ENCODE measurements around the gene NETO1.

Gene NETO1

DNA sequence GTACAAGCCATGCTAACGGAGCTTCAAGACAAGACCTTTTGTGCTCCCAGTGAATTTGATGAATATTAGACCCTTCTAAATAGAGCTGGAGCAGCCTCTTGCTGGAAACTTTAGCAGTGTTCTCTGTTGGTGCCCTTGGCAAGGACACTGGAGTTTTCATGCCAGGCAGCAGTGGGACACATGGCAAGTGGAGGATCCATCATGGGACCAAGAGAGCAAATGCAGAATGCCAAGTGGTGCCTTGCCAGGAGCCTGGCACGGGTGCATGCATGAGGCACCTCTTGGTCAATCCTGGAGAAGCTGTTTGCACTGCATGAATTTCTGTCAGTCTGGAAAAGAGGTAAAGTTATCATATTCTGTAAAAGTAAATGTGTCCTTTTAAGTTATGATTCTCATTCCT is 59.1 kb downstream of the NETO1 start:
- DNase-seq (ENCODE audit: low read depth) = no peak
- no peak overlapping the region for H3K4me3 ChIP-seq (ENCODE audit: low read length)
- TF ChIP-seq, protein P1, sequence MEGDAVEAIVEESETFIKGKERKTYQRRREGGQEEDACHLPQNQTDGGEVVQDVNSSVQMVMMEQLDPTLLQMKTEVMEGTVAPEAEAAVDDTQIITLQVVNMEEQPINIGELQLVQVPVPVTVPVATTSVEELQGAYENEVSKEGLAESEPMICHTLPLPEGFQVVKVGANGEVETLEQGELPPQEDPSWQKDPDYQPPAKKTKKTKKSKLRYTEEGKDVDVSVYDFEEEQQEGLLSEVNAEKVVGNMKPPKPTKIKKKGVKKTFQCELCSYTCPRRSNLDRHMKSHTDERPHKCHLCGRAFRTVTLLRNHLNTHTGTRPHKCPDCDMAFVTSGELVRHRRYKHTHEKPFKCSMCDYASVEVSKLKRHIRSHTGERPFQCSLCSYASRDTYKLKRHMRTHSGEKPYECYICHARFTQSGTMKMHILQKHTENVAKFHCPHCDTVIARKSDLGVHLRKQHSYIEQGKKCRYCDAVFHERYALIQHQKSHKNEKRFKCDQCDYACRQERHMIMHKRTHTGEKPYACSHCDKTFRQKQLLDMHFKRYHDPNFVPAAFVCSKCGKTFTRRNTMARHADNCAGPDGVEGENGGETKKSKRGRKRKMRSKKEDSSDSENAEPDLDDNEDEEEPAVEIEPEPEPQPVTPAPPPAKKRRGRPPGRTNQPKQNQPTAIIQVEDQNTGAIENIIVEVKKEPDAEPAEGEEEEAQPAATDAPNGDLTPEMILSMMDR (IDR thresholded peaks at IDR 0.05; ENCODE audit: insufficient read depth, low read depth, low read length, missing control alignments) = no peak

DNA sequence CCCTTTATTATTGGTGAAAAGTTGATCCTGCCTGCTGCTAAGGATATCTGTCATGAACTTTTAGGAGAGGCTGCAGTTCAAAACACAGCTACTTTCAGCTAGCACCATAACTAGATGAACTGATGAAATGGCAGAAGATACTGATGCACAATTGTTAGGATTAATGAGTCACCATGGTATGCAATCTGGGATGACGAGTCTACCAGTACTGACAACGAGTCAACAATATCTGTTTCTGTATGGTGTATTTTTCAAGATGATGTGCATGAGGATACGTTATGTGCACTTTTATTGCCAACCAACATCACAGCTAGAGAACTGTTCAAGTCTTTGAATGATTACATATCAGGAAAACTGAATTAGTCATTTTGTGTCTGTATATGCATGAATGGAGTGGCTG is 68.7 kb downstream of the NETO1 start:
- TF ChIP-seq, protein P1 (IDR thresholded peaks at IDR 0.05; ENCODE audit: insufficient read depth, low read depth, low read length, missing control alignments) = no peak
- DNase-seq (ENCODE audit: low read depth) = peak; percentile 57
- H3K4me3 ChIP-seq (ENCODE audit: low read length) = no peak overlapping the region

DNA sequence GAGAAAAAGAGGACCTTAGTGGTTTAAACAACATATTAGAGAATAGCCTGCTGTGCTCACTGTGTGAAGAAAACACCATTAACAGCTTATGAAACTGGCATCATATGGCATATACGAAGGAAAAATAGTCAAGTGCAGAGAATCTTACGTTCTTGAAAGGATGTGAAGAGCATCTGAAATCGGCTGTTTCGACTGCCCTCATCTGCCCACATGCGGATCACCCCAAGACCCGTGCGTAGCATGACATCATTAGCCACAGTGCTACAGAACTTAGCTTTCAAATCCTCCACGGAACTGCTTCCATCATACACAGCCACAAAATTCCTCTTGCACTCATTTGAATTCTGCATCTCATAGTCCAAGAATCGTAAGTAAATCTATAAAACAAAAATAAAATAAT is 84.3 kb downstream of the NETO1 start:
- TF ChIP-seq, protein P1 (IDR thresholded peaks at IDR 0.05; ENCODE audit: insufficient read depth, low read depth, low read length, missing control alignments) = no peak
- H3K4me3 ChIP-seq (ENCODE audit: low read length) = no peak overlapping the region
- no peak for DNase-seq (ENCODE audit: low read depth)

DNA sequence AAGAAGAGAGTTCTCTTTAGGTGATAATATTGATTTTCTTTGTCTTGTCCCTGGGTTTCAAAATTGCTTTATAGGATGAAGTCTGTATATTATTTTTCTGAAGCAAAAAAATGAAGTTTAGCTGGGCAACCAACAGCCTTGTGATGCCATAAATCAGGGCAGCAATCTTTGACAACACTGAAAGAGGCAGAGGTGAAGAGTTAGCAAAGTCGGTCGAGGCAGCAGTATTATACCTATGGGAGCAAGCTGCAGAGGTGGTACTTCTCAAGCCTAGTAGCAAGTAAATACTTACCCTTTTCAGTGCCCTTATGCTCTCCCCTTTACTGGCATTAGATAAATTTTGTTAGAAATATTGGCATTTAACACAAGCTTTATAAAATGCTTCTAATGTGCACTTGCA is 92.9 kb downstream of the NETO1 start:
- no peak overlapping the region for H3K4me3 ChIP-seq (ENCODE audit: low read length)
- DNase-seq (ENCODE audit: low read depth) = no peak
- TF ChIP-seq, protein P1 (IDR thresholded peaks at IDR 0.05; ENCODE audit: insufficient read depth, low read depth, low read length, missing control alignments) = no peak

DNA sequence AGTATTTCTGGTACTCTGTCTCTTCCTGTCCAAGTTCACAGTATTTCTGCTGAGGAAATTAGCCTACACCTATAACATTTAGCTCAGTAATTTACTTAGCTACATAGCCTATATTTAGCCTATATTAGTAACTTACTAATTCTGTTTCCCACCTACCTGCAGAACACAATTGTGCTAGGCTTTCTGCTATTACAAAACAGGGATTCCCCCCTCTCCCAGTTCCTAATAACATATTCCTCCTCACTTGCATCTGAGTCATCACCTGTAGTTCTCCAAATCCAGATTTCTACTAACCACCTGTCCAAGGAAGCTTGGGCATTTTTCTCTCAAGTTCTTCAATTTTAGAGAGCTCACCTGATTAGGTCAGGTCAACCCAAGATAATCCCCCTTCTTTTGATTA is 94.9 kb downstream of the NETO1 start:
- DNase-seq (ENCODE audit: low read depth) = peak; percentile 1
- TF ChIP-seq, protein P1 (IDR thresholded peaks at IDR 0.05; ENCODE audit: insufficient read depth, low read depth, low read length, missing control alignments) = no peak
- H3K4me3 ChIP-seq (ENCODE audit: low read length) = no peak overlapping the region

DNA sequence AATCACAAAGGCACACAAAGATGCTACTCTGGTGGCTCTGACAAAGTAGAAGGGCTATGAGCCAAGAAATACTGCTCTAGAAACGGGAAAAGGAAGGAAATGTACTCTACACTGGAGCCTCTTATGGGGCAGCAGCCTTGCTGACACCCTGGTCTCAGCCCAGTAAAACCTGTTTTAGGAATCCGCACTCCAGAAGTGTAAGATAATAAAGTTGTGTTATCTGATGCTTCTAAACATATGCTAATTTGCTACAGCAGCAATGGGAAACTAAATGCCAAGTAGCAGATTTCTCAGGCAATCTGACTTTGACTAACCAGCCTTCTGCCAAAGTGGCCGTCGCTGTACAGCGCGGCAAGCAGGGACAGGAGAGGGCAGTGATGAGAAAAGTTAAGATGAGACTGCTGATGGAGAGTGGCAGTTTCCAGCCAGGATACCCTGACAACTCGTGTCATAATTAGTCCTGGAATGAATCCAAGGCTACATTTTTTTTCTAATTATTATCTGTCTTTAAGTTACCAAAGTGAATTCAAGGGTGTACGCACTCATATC is 99.0 kb downstream of the NETO1 start:
- TF ChIP-seq, protein P1 (IDR thresholded peaks at IDR 0.05; ENCODE audit: insufficient read depth, low read depth, low read length, missing control alignments) = peak; percentile 11
- no peak overlapping the region for H3K4me3 ChIP-seq (ENCODE audit: low read length)
- peak; percentile 13 for DNase-seq (ENCODE audit: low read depth)

DNA sequence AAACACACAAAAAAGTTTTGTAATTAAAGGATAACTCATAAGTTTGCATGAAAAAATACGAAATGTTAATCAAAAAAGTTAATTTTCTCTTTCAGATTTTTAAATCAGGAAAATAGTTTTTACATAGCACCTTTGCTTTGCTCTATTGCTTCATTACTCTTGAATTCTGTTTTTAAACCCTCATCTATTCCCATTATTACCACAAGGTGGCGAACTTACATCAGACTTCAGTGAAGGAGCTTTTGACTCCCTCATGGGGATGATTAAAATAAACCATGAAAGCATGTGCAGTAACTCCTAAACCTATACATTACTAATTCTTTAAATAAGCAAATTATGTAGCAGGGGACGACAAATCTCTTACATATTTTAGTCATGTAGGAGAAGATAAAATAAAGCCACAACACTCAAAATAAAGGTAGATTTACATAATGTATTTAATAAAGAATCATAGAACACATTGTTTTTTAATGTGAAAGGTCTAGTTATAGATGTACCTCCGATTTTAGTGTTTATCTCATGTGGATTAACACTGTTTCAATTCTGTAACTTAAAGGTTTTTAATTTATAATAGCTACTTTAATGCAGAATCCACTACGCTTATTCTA is 105.2 kb downstream of the NETO1 start:
- peak; percentile 70 for DNase-seq (ENCODE audit: low read depth)
- no peak overlapping the region for H3K4me3 ChIP-seq (ENCODE audit: low read length)
- TF ChIP-seq, protein P1 (IDR thresholded peaks at IDR 0.05; ENCODE audit: insufficient read depth, low read depth, low read length, missing control alignments) = peak; percentile 72
